ENCODE results near the gene CASKIN1. TPM values are rescaled to one million over a fixed set of nuclear protein-coding genes. Genes with fewer than 3 reads are reported as not detected.
"Not testable (repeated sequence)": the region's sequence is repeated elsewhere in the genome, so short reads cannot be mapped to it uniquely, and the experiment has no call there.

Gene CASKIN1
- total and polyA plus RNA-seq, 4 donors: 0.09 to 0.35 (median 0.12) TPM

- WGBS, 2 donors: 47 to 79% methylated on average over 3 of the region's 3 CpGs
Measured at GRCh38 chr16:2127630-2128280, 68.7 kb downstream of the CASKIN1 start.

More at GRCh38 chr16:2127630-2128280, 68.7 kb downstream of the CASKIN1 start:
- H3K9ac ChIP-seq (ENCODE audit: insufficient read depth in 1 of 2, low read length in 2 of 2); H3K4me3 ChIP-seq; H3K27me3 ChIP-seq (ENCODE audit: control insufficient read depth in 3 of 3, insufficient read depth in 3 of 3, low read length in 2 of 3); ATAC-seq (ENCODE audit: insufficient read depth, low FRiP score); H3K36me3 ChIP-seq (ENCODE audit: control insufficient read depth in 4 of 4, insufficient read depth in 4 of 4, low read length in 4 of 4); H3K27ac ChIP-seq (ENCODE audit: low read depth in 1 of 2, low read length in 1 of 2); H3K9me3 ChIP-seq (ENCODE audit: control insufficient read depth in 4 of 4, insufficient read depth in 3 of 4, low read length in 3 of 4): not testable (repeated sequence)
- peaks cover 8 to 45% (median 19%) of the 10 kb centered on the region in 5 donors for H3K4me1 ChIP-seq (ENCODE audit: control insufficient read depth in 5 of 5, insufficient read depth in 5 of 5, low read length in 5 of 5)
- DNase-seq: peak; percentile 47 to 68 (median 56)

Small RNA genes within 50 kb of the gene (small RNA-seq; reads per million reads assigned to genes)
- not detected for gene MIR3180-5 (ENCODE audit: low replicate concordance)
- gene MIR4516 (ENCODE audit: low replicate concordance): not detected
- gene RF00019 (ENCODE audit: low replicate concordance): not detected
- not detected for gene SNORD60 (ENCODE audit: low replicate concordance)

Other genes with a start within 250 kb of the CASKIN1 start
- not detected for gene RPL3L, start 241.9 kb downstream of the CASKIN1 start, total RNA-seq
- under 1 TPM; 0.01 to 0.04 TPM for gene RPL3L, start 241.9 kb downstream of the CASKIN1 start, polyA plus RNA-seq
- 100 to 1,000 TPM; 107 to 124 TPM for gene NDUFB10, start 237.1 kb downstream of the CASKIN1 start, total RNA-seq
- 100 to 1,000 TPM; 139 to 187 TPM for gene NDUFB10, start 237.1 kb downstream of the CASKIN1 start, polyA plus RNA-seq
- 1,000 to 10,000 TPM; 1,331 to 2,412 TPM for gene RPS2, start 231.8 kb downstream of the CASKIN1 start, total RNA-seq
- 1,000 to 10,000 TPM; 3,147 to 5,214 TPM for gene RPS2, start 231.8 kb downstream of the CASKIN1 start, polyA plus RNA-seq
- not detected for gene RNF151, start 229.7 kb downstream of the CASKIN1 start, total RNA-seq
- gene RNF151, start 229.7 kb downstream of the CASKIN1 start, polyA plus RNA-seq: under 1 TPM in 1 of 2 donors, not detected in 1; 0.15 TPM
- gene TBL3, start 224.6 kb downstream of the CASKIN1 start, total RNA-seq: 10 to 100 TPM; 23.9 to 35.4 TPM
- 10 to 100 TPM; 52.8 to 58.8 TPM for gene TBL3, start 224.6 kb downstream of the CASKIN1 start, polyA plus RNA-seq
- gene NOXO1, start 215.1 kb downstream of the CASKIN1 start, total RNA-seq: 1 to 10 TPM in 1 of 2 donors, under 1 TPM in 1; 0.28 to 4.5 TPM
- gene NOXO1, start 215.1 kb downstream of the CASKIN1 start, polyA plus RNA-seq: 1 to 10 TPM; 2.0 to 7.3 TPM
- 10 to 100 TPM in 1 of 2 donors, 1 to 10 TPM in 1; 7.4 to 32.6 TPM for gene GFER, start 212.4 kb downstream of the CASKIN1 start, total RNA-seq
- 10 to 100 TPM; 18.6 to 63.5 TPM for gene GFER, start 212.4 kb downstream of the CASKIN1 start, polyA plus RNA-seq
- gene SYNGR3, start 206.6 kb downstream of the CASKIN1 start, total RNA-seq: under 1 TPM; 0.40 to 0.46 TPM
- under 1 TPM; 0.10 to 0.69 TPM for gene SYNGR3, start 206.6 kb downstream of the CASKIN1 start, polyA plus RNA-seq
- gene ZNF598, start 186.8 kb downstream of the CASKIN1 start, total RNA-seq: 10 to 100 TPM; 13.9 to 49.8 TPM
- gene ZNF598, start 186.8 kb downstream of the CASKIN1 start, polyA plus RNA-seq: 10 to 100 TPM; 29.1 to 42.8 TPM
- 1 to 10 TPM in 1 of 2 donors, under 1 TPM in 1; 0.71 to 1.3 TPM for gene NPW, start 176.8 kb downstream of the CASKIN1 start, total RNA-seq
- under 1 TPM; 0.12 to 0.34 TPM for gene NPW, start 176.8 kb downstream of the CASKIN1 start, polyA plus RNA-seq
- gene NHERF2, start 169.7 kb downstream of the CASKIN1 start, total RNA-seq: 100 to 1,000 TPM; 142 to 468 TPM
- 100 to 1,000 TPM; 192 to 297 TPM for gene NHERF2, start 169.7 kb downstream of the CASKIN1 start, polyA plus RNA-seq
- gene NTHL1, start 148.8 kb downstream of the CASKIN1 start, total RNA-seq: 10 to 100 TPM; 19.3 to 37.8 TPM
- 10 to 100 TPM; 20.4 to 43.5 TPM for gene NTHL1, start 148.8 kb downstream of the CASKIN1 start, polyA plus RNA-seq
- 100 to 1,000 TPM in 1 of 2 donors, 10 to 100 TPM in 1; 93.4 to 146 TPM for gene TSC2, start 148.6 kb downstream of the CASKIN1 start, total RNA-seq
- gene TSC2, start 148.6 kb downstream of the CASKIN1 start, polyA plus RNA-seq: 10 to 100 TPM; 36.5 to 51.9 TPM
- gene PKD1, start 60.7 kb downstream of the CASKIN1 start, total RNA-seq: 100 to 1,000 TPM in 1 of 2 donors, 10 to 100 TPM in 1; 82.9 to 128 TPM
- 10 to 100 TPM; 39.1 to 46.3 TPM for gene PKD1, start 60.7 kb downstream of the CASKIN1 start, polyA plus RNA-seq
- gene RAB26, start 48.0 kb downstream of the CASKIN1 start, total RNA-seq: under 1 TPM; 0.48 to 0.95 TPM
- gene RAB26, start 48.0 kb downstream of the CASKIN1 start, polyA plus RNA-seq: 1 to 10 TPM in 1 of 2 donors, under 1 TPM in 1; 0.30 to 1.0 TPM
- 10 to 100 TPM; 33.4 to 74.2 TPM for gene TRAF7, start 40.8 kb downstream of the CASKIN1 start, total RNA-seq
- 10 to 100 TPM; 44.8 to 51.9 TPM for gene TRAF7, start 40.8 kb downstream of the CASKIN1 start, polyA plus RNA-seq
- gene MLST8, start 8.8 kb upstream of the CASKIN1 start, total RNA-seq: 10 to 100 TPM; 17.2 to 42.6 TPM
- 10 to 100 TPM; 39.7 to 48.9 TPM for gene MLST8, start 8.8 kb upstream of the CASKIN1 start, polyA plus RNA-seq
- gene BRICD5, start 14.3 kb upstream of the CASKIN1 start, total RNA-seq: 1 to 10 TPM; 2.1 to 9.2 TPM
- gene BRICD5, start 14.3 kb upstream of the CASKIN1 start, polyA plus RNA-seq: 10 to 100 TPM in 1 of 2 donors, 1 to 10 TPM in 1; 9.4 to 13.5 TPM
- 10 to 100 TPM in 1 of 2 donors, 1 to 10 TPM in 1; 3.8 to 20.9 TPM for gene PGP, start 18.2 kb upstream of the CASKIN1 start, total RNA-seq
- gene PGP, start 18.2 kb upstream of the CASKIN1 start, polyA plus RNA-seq: 10 to 100 TPM; 12.5 to 14.9 TPM
- gene E4F1, start 27.0 kb upstream of the CASKIN1 start, total RNA-seq: 10 to 100 TPM; 21.0 to 30.2 TPM
- 10 to 100 TPM; 22.9 to 26.7 TPM for gene E4F1, start 27.0 kb upstream of the CASKIN1 start, polyA plus RNA-seq
- gene DNASE1L2, start 39.8 kb upstream of the CASKIN1 start, total RNA-seq: 1 to 10 TPM in 1 of 2 donors, under 1 TPM in 1; 0.65 to 1.0 TPM
- gene DNASE1L2, start 39.8 kb upstream of the CASKIN1 start, polyA plus RNA-seq: under 1 TPM; 0.69 to 0.71 TPM
- 10 to 100 TPM; 35.0 to 71.9 TPM for gene ECI1, start 55.0 kb upstream of the CASKIN1 start, total RNA-seq
- 10 to 100 TPM; 55.2 to 87.1 TPM for gene ECI1, start 55.0 kb upstream of the CASKIN1 start, polyA plus RNA-seq
- gene RNPS1, start 71.5 kb upstream of the CASKIN1 start, total RNA-seq: 100 to 1,000 TPM in 1 of 2 donors, 10 to 100 TPM in 1; 92.0 to 125 TPM
- 100 to 1,000 TPM in 1 of 2 donors, 10 to 100 TPM in 1; 98.7 to 144 TPM for gene RNPS1, start 71.5 kb upstream of the CASKIN1 start, polyA plus RNA-seq
- 100 to 1,000 TPM; 486 to 607 TPM for gene ABCA3, start 144.1 kb upstream of the CASKIN1 start, total RNA-seq
- 100 to 1,000 TPM; 197 to 337 TPM for gene ABCA3, start 144.1 kb upstream of the CASKIN1 start, polyA plus RNA-seq
- 1 to 10 TPM; 3.5 to 7.5 TPM for gene CCNF, start 232.8 kb upstream of the CASKIN1 start, total RNA-seq
- gene CCNF, start 232.8 kb upstream of the CASKIN1 start, polyA plus RNA-seq: 1 to 10 TPM; 2.0 to 2.2 TPM

Data from lung (tissue), 11 donors.